NCI-H1092 (cell line): ENCODE data around the gene SFTPA2.
"Not testable (repeated sequence)": the region's sequence is repeated elsewhere in the genome, so short reads cannot be mapped to it uniquely, and the experiment has no call there.

Experiments
- DNase-seq: peaks from one replicate; lab custom pipeline; 2025; lab: John Stamatoyannopoulos, UW

Gene SFTPA2

DNA sequence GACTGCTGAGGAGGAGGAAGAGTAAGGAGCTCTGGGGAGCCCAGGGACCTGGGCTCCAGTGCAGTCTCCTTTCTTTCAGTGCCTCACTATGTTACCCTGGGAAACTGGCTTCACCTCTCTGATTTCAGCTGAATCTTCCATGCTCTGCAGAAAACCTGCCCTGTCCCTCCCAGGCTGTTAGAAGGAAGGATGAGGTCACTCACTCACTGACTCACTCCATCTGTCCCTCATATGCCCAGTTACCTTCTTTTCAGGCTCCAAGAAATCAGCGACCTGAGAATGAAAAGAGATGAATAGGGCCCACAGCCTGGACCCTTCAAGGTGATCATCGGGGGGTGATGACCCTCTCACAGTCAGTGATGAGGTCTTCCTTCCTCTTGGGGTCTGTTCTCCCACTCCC is 481 bp downstream of the SFTPA2 start:
- DNase-seq = no peak

DNA sequence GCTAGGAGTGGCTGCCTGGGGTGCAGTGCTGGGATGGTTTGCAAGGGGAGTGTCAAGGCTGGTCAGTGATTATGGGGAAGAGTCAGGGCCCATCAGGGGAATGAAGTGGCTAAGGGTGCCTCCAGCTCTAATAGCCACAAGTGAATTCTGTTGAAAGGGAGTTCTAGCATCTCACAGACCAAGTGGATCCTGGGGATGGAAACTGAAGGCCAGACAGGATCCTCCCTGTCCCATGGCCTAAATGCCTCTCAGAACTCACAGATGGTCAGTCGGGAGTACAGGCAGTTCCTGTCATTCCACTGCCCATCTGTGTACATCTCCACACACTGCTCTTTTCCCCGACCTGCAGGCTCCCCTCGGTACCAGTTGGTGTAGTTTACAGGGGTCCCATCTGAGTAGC is 3.2 kb downstream of the SFTPA2 start:
- DNase-seq = not testable (repeated sequence)

DNA sequence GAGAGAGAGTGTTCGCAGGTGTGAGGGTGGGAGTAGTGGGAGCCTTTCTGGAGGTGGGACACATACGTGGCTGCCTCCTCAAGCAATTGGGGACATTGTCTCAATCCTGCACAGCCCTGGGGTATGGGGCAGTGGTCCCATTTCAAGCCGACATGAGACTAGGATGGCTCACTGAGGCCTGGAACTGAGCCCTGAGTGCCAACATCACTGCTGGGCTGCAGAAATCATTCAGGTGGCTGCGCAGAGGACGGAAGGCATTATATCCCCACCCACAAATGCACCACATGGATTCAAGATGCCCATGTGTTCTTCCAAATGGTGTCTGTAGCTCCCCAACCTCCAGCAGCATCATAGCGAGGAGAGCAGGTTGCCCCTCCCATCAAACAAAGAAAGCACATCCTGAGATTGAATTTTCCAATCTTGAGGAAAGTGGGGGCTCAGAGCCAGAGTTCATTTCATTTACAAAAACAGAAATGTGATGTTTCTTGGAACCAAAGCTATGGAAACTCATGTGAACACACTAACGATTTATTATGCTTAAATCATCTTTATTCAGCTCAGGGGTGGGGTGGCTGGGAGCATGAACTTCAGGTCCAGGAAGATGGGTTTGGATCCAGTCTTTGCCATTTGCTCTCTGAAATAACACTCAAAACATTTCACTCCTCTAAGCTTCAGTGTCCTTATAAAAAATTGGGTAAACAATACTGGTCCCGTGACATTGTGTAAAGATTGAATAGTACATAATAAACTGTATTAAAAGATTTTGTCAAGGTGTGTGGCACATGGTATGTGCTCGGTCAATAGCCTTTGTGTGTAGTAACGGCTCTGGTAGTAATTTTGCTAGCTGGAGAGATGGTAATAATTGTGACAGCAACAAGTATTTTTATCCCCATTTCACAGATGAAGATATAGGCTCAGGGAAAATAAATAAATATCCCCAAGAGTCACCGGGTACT is 4.6 kb downstream of the SFTPA2 start:
- no peak for DNase-seq

GRCh38 chr10:79552143-79552542 is 8.1 kb downstream of the SFTPA2 start:
- DNase-seq = no peak

- DNase-seq = no peak
These were observed 12.2 kb downstream of the SFTPA2 start for GRCh38 chr10:79547973-79548372.

GRCh38 chr10:79547128-79547527 is 13.1 kb downstream of the SFTPA2 start:
- DNase-seq = not testable (repeated sequence)

GRCh38 chr10:79544926-79545659 is 15.1 kb downstream of the SFTPA2 start:
- DNase-seq = not testable (repeated sequence)

DNA sequence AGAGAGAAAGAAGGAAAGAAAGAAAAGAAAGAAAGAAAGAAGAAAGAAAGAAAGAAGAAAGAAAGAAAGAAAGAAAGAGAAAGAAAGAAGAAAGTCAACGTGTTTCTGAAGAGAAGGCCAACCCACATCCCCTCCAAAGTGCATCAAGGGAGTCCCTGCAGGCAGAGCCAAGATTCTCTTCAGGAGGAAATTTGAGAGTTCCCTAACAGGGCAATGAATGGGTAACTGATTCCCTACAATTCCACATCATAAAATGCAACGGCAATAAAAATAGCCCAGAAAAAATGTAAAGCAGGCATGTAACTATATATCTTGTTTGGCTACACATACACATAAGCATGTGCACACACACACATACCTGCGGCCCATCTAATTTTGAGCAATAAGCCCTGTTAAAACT is 15.8 kb downstream of the SFTPA2 start:
- not testable (repeated sequence) for DNase-seq

GRCh38 chr10:79542626-79543025 is 17.6 kb downstream of the SFTPA2 start:
- DNase-seq = no peak

GRCh38 chr10:79540930-79541329 is 19.3 kb downstream of the SFTPA2 start:
- not testable (repeated sequence) for DNase-seq

DNA sequence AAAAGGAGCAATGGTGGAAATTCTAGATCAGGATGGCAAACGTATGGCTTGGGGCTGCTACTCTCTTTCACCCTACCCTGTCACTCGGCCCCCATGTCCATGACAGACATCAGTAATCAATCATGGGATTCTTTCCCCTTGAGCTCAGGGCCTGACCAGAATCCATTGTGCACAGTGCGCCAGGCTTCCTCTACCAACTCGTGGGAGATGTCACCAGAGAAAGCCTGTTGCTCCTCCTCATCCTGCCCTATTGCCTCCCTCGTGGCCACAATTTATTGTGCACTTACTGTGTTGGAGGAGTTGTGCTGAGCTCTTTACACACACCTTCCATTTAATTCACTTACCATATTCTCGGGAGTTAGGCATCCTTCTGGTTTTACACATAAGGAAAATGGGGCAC is 21.9 kb downstream of the SFTPA2 start:
- not testable (repeated sequence) for DNase-seq

DNA sequence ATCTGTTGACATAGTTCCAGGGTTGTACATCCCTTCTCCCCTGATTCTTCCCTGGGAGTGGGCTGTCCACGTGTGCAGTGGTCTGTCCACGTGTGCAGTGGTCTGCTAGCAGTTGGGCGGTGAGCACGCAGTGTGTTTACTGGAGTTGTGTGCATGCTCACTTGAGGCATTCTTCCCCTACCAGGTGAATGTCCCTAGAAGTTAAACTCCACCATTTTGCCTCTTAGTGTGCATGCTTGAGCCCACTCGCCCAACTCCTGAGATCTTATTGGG is 26.4 kb downstream of the SFTPA2 start:
- not testable (repeated sequence) for DNase-seq

- DNase-seq = not testable (repeated sequence)
These were observed 26.9 kb downstream of the SFTPA2 start for GRCh38 chr10:79533142-79533902.

- DNase-seq = not testable (repeated sequence)
These were observed 31.9 kb downstream of the SFTPA2 start for GRCh38 chr10:79528261-79528660.

GRCh38 chr10:79525049-79525710 is 35.0 kb downstream of the SFTPA2 start:
- not testable (repeated sequence) for DNase-seq

- not testable (repeated sequence) for DNase-seq
These were observed 36.9 kb downstream of the SFTPA2 start for GRCh38 chr10:79523157-79523853.

DNA sequence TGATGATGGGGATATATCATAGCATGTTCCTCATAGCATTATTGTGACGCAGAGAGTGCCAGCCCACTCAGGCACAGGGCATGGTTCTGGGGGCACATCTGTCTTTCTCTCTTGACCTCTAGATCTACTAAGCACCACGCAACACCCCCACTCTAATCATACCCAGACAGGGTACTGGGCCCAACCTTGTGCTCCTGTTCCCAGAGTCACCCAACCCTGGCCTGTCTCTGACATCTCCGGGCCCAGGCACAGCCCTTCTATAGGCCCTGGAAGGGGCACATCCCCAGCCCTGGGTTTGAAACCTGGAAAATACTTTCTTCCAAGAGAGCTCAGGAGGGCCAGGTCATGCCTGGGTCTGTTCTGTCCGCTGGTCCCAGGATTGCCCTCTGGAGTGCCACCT is 37.7 kb downstream of the SFTPA2 start:
- DNase-seq = not testable (repeated sequence)

DNA sequence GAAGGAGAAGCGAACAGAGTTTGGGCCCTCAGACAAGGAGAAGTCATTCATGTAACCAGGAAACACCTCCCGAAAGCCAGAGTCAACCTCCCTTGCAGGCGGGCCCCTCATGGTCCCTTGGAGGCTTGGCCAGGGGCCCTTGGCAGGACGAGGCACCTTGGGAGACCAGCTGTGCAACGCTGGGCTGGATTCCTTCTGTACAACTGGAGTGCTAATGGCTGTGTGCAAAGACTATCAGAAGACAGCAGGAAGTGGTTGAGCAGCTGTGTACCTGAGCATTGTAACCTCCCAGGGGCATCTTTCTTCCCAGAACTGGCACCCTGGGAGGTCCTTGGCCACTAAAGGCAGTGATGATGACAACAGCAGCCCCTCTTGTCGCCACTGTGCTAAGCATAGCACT is 38.5 kb downstream of the SFTPA2 start:
- DNase-seq = not testable (repeated sequence)

DNA sequence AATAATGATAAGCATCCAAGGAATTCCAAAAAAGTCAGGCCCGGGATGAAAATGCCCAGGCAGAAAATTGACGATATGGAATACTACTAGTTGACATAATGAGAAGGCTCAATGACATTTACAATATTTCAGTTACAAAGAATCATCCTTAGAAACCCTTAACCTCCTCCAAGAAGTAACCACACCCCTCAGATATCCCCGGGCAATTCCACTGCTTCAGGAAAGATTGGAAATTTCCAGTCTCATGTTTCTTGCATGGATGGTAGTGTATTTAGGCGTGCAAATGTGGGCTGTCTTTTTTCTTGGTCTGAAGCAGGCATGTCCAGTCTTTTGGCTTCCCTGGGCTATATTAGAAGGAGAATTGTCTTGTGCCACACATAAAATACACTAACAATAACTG is 42.6 kb downstream of the SFTPA2 start:
- DNase-seq = not testable (repeated sequence)

DNA sequence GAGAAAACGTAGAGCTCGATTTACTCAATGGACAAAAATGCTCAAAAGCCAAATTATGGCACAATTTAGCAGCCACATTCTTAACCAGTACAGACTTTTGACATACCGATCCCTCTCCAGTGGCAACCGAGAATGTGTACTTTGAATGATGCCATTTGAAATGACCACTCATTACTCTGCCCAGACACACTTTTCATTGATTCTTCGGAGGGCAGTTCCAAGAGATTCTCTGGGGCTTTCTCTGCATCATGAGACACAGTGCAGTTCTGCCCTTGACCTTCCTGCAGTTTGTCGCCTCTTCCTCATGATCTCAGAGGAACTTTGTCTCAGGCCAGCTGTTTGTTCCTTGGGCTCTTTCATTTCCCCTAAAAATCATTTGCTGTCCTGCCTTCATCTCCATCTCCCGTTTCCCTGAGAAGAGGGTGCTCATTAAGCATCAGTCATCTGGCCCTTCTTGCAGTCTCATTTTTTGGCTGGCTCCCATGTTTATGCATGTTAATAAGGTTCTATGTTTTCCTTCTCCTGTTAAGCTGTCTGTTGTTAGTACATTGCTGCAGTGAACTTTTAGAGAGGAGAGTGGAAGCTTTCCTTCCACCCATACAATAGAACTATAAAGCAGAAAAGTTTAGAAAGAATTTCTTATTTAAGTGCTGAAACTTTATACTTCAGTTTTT is 43.5 kb downstream of the SFTPA2 start:
- not testable (repeated sequence) for DNase-seq
